ENCODE results near the gene GREB1.

DNA sequence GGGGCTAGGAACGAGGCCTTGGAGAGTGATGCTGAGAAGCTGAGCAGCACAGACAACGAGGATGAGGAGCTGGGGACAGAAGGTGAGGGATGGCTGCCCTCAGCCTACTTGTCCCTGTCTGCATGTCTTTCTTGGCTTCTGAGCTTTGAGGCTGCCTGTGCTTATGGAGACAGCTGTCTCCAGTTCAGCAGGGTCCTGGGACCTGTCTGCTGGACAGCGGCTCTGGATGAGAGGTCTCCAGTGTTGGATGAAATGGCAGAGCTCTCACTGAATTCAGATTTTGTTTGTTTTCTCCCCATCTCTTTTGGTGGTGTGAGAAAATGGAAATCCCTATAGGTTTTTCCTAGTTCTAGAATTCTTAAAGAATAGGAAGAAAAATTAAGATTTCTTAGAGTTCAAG is 81.4 kb downstream of the GREB1 start:
- TF ChIP-seq ZNF274 (IDR thresholded peaks at IDR 0.05; ENCODE audit: low read depth, low read length), result no peak
- TF ChIP-seq POLR2A (IDR thresholded peaks at IDR 0.05; ENCODE audit: borderline replicate concordance, extremely low read depth, insufficient read depth, insufficient read length), result no peak
- TF ChIP-seq CTCF (IDR thresholded peaks at IDR 0.05 in 2 of 3, conservative IDR thresholded peaks at IDR 0.05 in 1 of 3; ENCODE audit: borderline replicate concordance in 1 of 3, insufficient read depth in 1 of 3, low read depth in 2 of 3, low read length in 2 of 3), result no peak
- no peak for TF ChIP-seq EGR1 (IDR thresholded peaks at IDR 0.05; ENCODE audit: low read depth)
